Measurements from ENCODE around the gene WFDC10B.

- TF ChIP-seq SPI1 (IDR thresholded peaks at IDR 0.05; ENCODE audit: borderline replicate concordance, insufficient read depth, low read depth, low read length) (no peak), USF2 (IDR thresholded peaks at IDR 0.05; ENCODE audit: borderline replicate concordance, low read depth, low read length) (no peak), SIX5 (IDR thresholded peaks at IDR 0.05; ENCODE audit: low read depth, low read length, severe bottlenecking) (no peak), USF1 (IDR thresholded peaks at IDR 0.05; ENCODE audit: borderline replicate concordance, extremely low read length, insufficient read depth, low read depth, low read length) (no peak), CTCF (IDR thresholded peaks at IDR 0.05 in 2 of 3, conservative IDR thresholded peaks at IDR 0.05 in 1 of 3; ENCODE audit: control insufficient read depth in 2 of 3, extremely low read depth in 1 of 3, insufficient read depth in 1 of 3, low read depth in 3 of 3, low read length in 3 of 3) (no peak), SREBF2 (IDR thresholded peaks at IDR 0.05; ENCODE audit: low read length) (no peak), MAX (IDR thresholded peaks at IDR 0.05; ENCODE audit: low read depth, low read length) (no peak), MEF2B (IDR thresholded peaks at IDR 0.05; ENCODE audit: partially characterized antibody, poor library complexity, severe bottlenecking) (no peak)
Measured at GRCh38 chr20:45672765-45673164, 32.1 kb downstream of the WFDC10B start.

Measured in GM12878 (cell line).